GM12875 (cell line): ENCODE results near the gene SLC25A53.
A peak's percentile ranks its signal among the peaks of the same experiment; 100 is the strongest.

Source experiments
- H3K4me3 ChIP-seq: one replicate; pipeline ENCODE4 v1.5.1; 2011; ENCODE audit warnings: low read depth, low read length, control low read depth
- CTCF ChIP-seq: IDR thresholded peaks from 2 replicates; pipeline ENCODE4 v1.5.1; 2011; ENCODE audit warnings: low read depth, mild to moderate bottlenecking, control low read depth, inconsistent platforms, low read length, moderate library complexity, borderline replicate concordance; ENCODE audit not compliant: insufficient read depth

The SLC25A53 gene

GRCh38 chrX:104156630-104157529, at the start of gene SLC25A53:
TSS of gene SLC25A53 (minus strand) at chrX:104157009. CDS start at chrX:104105257, 51,752 bp downstream.
- TF ChIP-seq CTCF, result no peak
- H3K4me3 ChIP-seq, result peak within 1 kb of the TSS; percentile 65

GRCh38 chrX:104205548-104205947, 48.7 kb upstream of the SLC25A53 start:
- no peak overlapping the region for H3K4me3 ChIP-seq
- TF ChIP-seq CTCF, result no peak

GRCh38 chrX:104195489-104196084, 38.8 kb upstream of the SLC25A53 start:
- H3K4me3 ChIP-seq, result no peak overlapping the region
- peak; percentile 58; the same call in 1 of the 2 replicates for TF ChIP-seq CTCF

- no peak overlapping the region for H3K4me3 ChIP-seq
- no peak for TF ChIP-seq CTCF
These were observed 38.2 kb upstream of the SLC25A53 start for GRCh38 chrX:104195013-104195412.

GRCh38 chrX:104193485-104193884, 36.7 kb upstream of the SLC25A53 start:
- TF ChIP-seq CTCF, result no peak

GRCh38 chrX:104189837-104190236, 33.0 kb upstream of the SLC25A53 start:
- H3K4me3 ChIP-seq, result no peak overlapping the region
- TF ChIP-seq CTCF, result no peak

More at GRCh38 chrX:104193485-104193884, 36.7 kb upstream of the SLC25A53 start:
- no peak overlapping the region for H3K4me3 ChIP-seq

- no peak overlapping the region for H3K4me3 ChIP-seq
- no peak for TF ChIP-seq CTCF
These were observed 31.1 kb upstream of the SLC25A53 start for GRCh38 chrX:104187931-104188330.
